ENCODE data around the gene MYH14.

- no peak for TF ChIP-seq CTCF (IDR thresholded peaks at IDR 0.05)
- no peak for TF ChIP-seq EP300 (IDR thresholded peaks at IDR 0.05)
- no peak for TF ChIP-seq POLR2A (IDR thresholded peaks at IDR 0.05)
These were observed 97.6 kb downstream of the MYH14 start for GRCh38 chr19:50300814-50301606.
